ENCODE data around the gene HOXB3. TPM values are rescaled to one million over a fixed set of nuclear protein-coding genes. Genes with fewer than 3 reads are reported as not detected.
A peak's percentile ranks its signal among the peaks of the same experiment; 100 is the strongest.

Gene HOXB3
- 10 to 100 TPM; 10.6 to 30.0 (median 18.0) TPM for total RNA-seq

- Histone ChIP-seq H3K4me1 (peaks cover 0 to 2% of the 10 kb centered on the region in 2 donors), H3K27ac (peak within 1 kb of the TSS; percentile 25 to 68), H3K36me3 (no peaks in the 10 kb centered on the region), H3K4me3 (peak within 1 kb of the TSS in 1 of 2 donors; percentile 27), H3K27me3 (peaks cover 0 to 45% of the 10 kb centered on the region in 2 donors), H3K9me3 (no peaks in the 10 kb centered on the region)
- no peak for TF ChIP-seq POLR2A (IDR thresholded peaks at IDR 0.05)
- TF ChIP-seq CTCF (IDR thresholded peaks at IDR 0.05), result no peak
- intact Hi-C loops (cut with DNase I; ENCODE audit: low total_unique reads), result loop anchor here (2.0 to 10.0 kb wide), 2 partner anchors 97 to 245 kb away; no protein-coding TSS in a partner anchor
- peak in 1 of 2 donors; percentile 51 for DNase-seq
Observed at GRCh38 chr17:48589831-48590606, at the start of gene HOXB3. HOXB3 (minus strand) TSS chr17:48590241; CDS start chr17:48552474, 37,767 bp downstream.

DNA sequence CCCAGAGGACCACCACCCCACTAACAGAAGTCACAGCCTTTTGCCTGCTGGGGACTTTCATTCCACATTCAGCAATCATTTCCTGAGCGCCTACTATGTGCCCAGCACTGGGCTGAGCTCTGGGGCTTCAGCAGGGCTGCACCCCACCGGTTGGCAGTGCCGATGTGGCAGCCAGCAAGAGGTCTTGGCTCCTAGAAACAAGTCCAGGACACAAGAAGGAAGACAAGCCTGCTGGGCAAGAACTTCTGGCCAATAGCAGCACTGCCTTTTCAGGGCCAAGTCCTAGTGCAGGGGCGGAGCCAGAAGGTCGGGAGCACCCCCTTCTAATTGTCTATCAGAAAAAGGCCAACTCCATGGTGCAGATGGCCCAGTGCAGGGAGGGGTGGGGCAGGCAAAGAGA lies 49.1 kb upstream of the HOXB3 start:
- Histone ChIP-seq H3K27ac (no peak overlapping the region), H3K4me1 (no peaks in the 10 kb centered on the region), H3K9me3 (no peaks in the 10 kb centered on the region), H3K27me3 (peaks cover 12 to 67% of the 10 kb centered on the region in 2 donors), H3K4me3 (no peak overlapping the region), H3K36me3 (no peaks in the 10 kb centered on the region)
- intact Hi-C loops (cut with DNase I; ENCODE audit: low total_unique reads), result no loop called here
- TF ChIP-seq CTCF (IDR thresholded peaks at IDR 0.05) (no peak), POLR2A (IDR thresholded peaks at IDR 0.05) (no peak)
- DNase-seq, result no peak

- Histone ChIP-seq H3K4me1 (no peaks in the 10 kb centered on the region), H3K36me3 (no peaks in the 10 kb centered on the region), H3K27ac (no peak overlapping the region), H3K4me3 (no peak overlapping the region), H3K27me3 (peaks cover 18 to 70% of the 10 kb centered on the region in 2 donors), H3K9me3 (no peaks in the 10 kb centered on the region)
- TF ChIP-seq POLR2A (IDR thresholded peaks at IDR 0.05) (no peak), CTCF (IDR thresholded peaks at IDR 0.05) (no peak)
- intact Hi-C loops (cut with DNase I; ENCODE audit: low total_unique reads), result no loop called here
- DNase-seq, result no peak
Observed at GRCh38 chr17:48637323-48638260, 47.6 kb upstream of the HOXB3 start.

DNA sequence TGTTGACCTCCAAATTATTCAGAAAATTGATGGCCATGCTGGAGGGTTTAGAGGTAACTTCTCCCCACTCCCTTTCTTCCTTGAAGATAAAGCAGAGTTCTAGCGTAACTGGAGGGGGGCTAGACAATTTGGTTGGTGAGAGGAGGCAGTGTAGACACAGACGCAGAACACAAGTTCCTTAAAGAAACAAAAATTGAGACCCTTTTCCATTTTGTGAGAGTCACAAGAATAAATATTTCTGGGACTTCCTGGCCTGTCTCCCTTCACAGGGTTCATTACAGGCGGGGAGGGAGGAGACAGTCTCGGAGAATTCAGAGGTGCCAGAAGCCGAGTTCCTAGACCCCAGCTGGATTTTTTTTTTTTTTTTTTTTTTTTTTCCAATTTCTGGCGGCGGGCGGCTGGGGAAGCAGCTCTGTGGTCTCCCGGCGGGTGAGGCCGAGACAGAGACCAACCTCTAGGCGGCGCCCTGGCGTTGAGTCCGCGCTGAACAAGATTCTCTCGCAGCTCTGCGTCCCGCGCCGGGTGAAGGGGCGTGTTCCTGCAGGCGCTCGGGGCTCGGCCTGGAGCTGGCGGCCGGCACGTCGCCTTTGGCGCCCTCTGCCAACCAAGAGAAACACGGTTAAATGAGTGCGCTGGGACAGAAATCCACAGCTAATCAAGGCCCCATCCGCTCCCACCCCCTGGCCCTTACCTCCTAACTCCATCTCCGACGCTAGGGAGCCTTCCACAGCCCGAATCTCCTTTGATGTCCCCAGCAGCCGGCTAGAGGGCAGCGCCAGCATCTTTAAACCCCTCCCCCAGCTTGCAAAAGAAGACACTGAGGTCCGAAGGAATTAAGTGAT lies 46.4 kb upstream of the HOXB3 start:
- intact Hi-C loops (cut with DNase I; ENCODE audit: low total_unique reads), result no loop called here
- peak; percentile 44 to 46 for DNase-seq
- no peaks in the 10 kb centered on the region for H3K4me1 ChIP-seq
- peak in 2 of 4 experiments; percentile 31 to 41 for TF ChIP-seq CTCF (IDR thresholded peaks at IDR 0.05)
- no peak for TF ChIP-seq POLR2A (IDR thresholded peaks at IDR 0.05)
- no peak overlapping the region for H3K4me3 ChIP-seq
- no peak overlapping the region for H3K27ac ChIP-seq
- no peaks in the 10 kb centered on the region for H3K9me3 ChIP-seq
- no peaks in the 10 kb centered on the region for H3K36me3 ChIP-seq
- peaks cover 14 to 62% of the 10 kb centered on the region in 2 donors for H3K27me3 ChIP-seq
